ENCODE measurements around the gene OPA3. TPM values are rescaled to one million over a fixed set of nuclear protein-coding genes. Genes with fewer than 3 reads are reported as not detected.

Gene OPA3
- total and polyA plus RNA-seq, 8 donors, result under 0.01 to 27.5 (median 3.7) TPM

- DNase-seq, result no peak
- TF ChIP-seq CTCF (IDR thresholded peaks at IDR 0.05) (no peak), EP300 (IDR thresholded peaks at IDR 0.05) (no peak), POLR2AphosphoS5 (IDR thresholded peaks at IDR 0.05) (no peak), POLR2A (IDR thresholded peaks at IDR 0.05) (no peak)
- no peaks in the 10 kb centered on the region for H3K9me3 ChIP-seq
- H3K27me3 ChIP-seq, result no peaks in the 10 kb centered on the region
- H3K36me3 ChIP-seq, result peaks cover 0 to 15% (median 12%) of the 10 kb centered on the region in 4 donors
- H3K4me1 ChIP-seq, result peaks cover 0 to 20% (median 16%) of the 10 kb centered on the region in 4 donors
- H3K4me3 ChIP-seq, result no peak overlapping the region
- H3K27ac ChIP-seq, result no peak overlapping the region
- intact Hi-C loops (cut with DNase I; ENCODE audit: low total_unique reads), result no loop called here
- WGBS, 5 donors, result 76 to 90% (median 89%) methylated on average over 4 to 5 of the region's 5 CpGs
These were observed 27.8 kb downstream of the OPA3 start for GRCh38 chr19:45556835-45557234.

DNA sequence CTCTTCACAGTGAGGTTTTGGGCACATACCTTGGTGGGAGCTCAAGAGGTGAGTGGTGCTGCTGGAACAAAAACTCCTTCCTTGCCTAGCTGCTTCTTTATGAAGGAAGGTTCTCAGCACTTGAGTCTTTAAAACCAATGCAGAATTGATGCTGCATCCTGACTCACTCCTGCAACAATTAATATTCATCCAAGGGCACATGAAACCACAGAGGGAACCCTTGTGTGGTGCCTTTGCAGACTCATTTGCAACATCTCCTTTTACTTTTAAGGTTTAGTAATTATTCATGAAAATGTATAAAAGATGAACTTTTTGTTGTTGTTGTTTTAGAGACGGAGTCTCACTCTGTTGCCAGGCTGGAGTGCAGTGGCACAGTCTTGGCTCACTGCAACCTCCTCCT, 30.1 kb downstream of the OPA3 start:
- Histone ChIP-seq H3K9me3 (no peaks in the 10 kb centered on the region), H3K27me3 (no peaks in the 10 kb centered on the region), H3K4me1 (peaks cover 0 to 20% (median 10%) of the 10 kb centered on the region in 4 donors), H3K36me3 (peaks cover 0 to 15% (median 12%) of the 10 kb centered on the region in 4 donors), H3K4me3 (no peak overlapping the region), H3K27ac (no peak overlapping the region)
- WGBS, 5 donors, result 73 to 95% (median 88%) methylated on average over 1 of the region's 1 CpG
- TF ChIP-seq CTCF (IDR thresholded peaks at IDR 0.05) (no peak), POLR2A (IDR thresholded peaks at IDR 0.05) (no peak), EP300 (IDR thresholded peaks at IDR 0.05) (no peak), POLR2AphosphoS5 (IDR thresholded peaks at IDR 0.05) (no peak)
- intact Hi-C loops (cut with DNase I; ENCODE audit: low total_unique reads), result no loop called here
- DNase-seq, result no peak

DNA sequence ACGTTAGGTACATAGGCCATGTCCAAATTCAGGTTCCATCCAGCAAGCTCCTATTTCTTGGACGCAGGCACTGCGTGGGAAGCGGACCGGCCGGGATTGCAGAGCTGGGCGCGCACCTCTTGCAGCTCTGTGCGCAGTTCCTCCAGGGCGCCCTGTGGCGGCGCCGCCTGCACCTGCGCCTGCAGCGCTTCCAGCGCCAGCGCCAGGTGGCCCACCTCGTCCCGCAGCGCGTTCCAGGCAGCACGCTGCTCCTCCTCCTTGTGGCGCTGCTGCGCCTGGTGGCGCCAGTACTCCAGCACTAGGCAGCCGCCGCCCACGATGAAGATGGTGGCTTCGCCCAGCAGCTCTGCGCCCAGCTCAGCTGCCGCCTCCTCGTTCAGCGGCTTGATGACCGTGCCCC, 31.1 kb downstream of the OPA3 start:
- peak; percentile 68 to 91 for DNase-seq
- H3K27ac ChIP-seq, result peak overlapping the region in 1 of 5 donors; percentile 14
- peak in 1 of 3 donors; percentile 63 for TF ChIP-seq POLR2AphosphoS5 (IDR thresholded peaks at IDR 0.05)
- no peak for TF ChIP-seq EP300 (IDR thresholded peaks at IDR 0.05)
- TF ChIP-seq POLR2A (IDR thresholded peaks at IDR 0.05), result no peak
- TF ChIP-seq CTCF (IDR thresholded peaks at IDR 0.05), result peak in 4 of 7 experiments; percentile 23 to 43 (median 41)
- H3K36me3 ChIP-seq, result peaks cover 0 to 15% (median 12%) of the 10 kb centered on the region in 4 donors
- peaks cover 0 to 17% (median 9%) of the 10 kb centered on the region in 4 donors for H3K4me1 ChIP-seq
- 30 to 61% (median 57%) methylated on average over 8 to 34 of the region's 34 CpGs for WGBS, 5 donors
- no peak overlapping the region for H3K4me3 ChIP-seq
- intact Hi-C loops (cut with DNase I; ENCODE audit: low total_unique reads), result no loop called here
- H3K27me3 ChIP-seq, result no peaks in the 10 kb centered on the region
- no peaks in the 10 kb centered on the region for H3K9me3 ChIP-seq

DNA sequence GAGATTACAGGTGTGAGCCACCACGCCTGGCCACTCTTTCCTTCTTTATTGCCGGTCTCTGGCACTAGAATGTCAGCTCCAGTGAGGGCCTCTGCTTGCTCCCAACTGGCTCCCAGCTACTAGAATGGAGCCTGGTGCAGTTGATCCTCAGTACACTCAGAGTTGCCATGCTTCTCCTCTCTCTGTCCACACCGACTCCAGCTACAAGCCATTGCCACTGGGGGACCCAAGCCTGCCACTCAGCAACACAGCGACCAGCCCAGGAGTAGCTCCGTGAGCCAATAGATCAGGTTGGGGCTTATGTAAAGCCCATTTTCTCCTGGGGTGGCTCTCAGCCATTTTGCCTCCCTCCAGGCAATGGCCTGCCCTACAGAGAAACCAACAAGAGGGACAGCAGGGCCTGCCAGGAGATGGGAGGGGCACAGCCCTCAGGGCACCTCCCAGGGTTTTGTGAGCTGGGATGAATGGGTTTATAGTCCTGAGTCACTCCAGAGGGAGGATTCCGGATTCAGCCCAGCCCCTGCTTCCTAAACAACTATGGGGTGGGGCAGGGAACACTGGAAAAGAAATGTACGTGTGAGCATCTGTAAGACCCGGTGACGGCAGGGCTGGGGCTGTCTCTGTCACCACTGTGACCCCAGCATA, 36.5 kb downstream of the OPA3 start:
- H3K4me1 ChIP-seq, result peaks cover 0 to 11% (median 1%) of the 10 kb centered on the region in 4 donors
- no peaks in the 10 kb centered on the region for H3K27me3 ChIP-seq
- DNase-seq, result no peak
- TF ChIP-seq CTCF (IDR thresholded peaks at IDR 0.05) (no peak), POLR2AphosphoS5 (IDR thresholded peaks at IDR 0.05) (no peak), EP300 (IDR thresholded peaks at IDR 0.05) (no peak), POLR2A (IDR thresholded peaks at IDR 0.05) (no peak)
- H3K9me3 ChIP-seq, result no peaks in the 10 kb centered on the region
- no peak overlapping the region for H3K27ac ChIP-seq
- H3K36me3 ChIP-seq, result peaks cover 0 to 7% (median 6%) of the 10 kb centered on the region in 4 donors
- WGBS, 5 donors, result 84 to 94% (median 85%) methylated on average over 9 of the region's 9 CpGs
- intact Hi-C loops (cut with DNase I; ENCODE audit: low total_unique reads), result no loop called here
- H3K4me3 ChIP-seq, result no peak overlapping the region

Data from stomach (tissue), 9 donors.